SW 1271 (cell line): ENCODE measurements around the gene MAN2B2.

Experiments used
- DNase-seq, 2 experiments: peaks; one replicate each; lab custom pipeline; 2025; lab: John Stamatoyannopoulos, UW

MAN2B2 gene

GRCh38 chr4:6546681-6547447 is 28.1 kb upstream of the MAN2B2 start:
- peak in 1 of 2 experiments; percentile 64 for DNase-seq

- DNase-seq: peak; percentile 15 to 62
Measured at GRCh38 chr4:6548201-6548881, 26.6 kb upstream of the MAN2B2 start.

- DNase-seq: no peak
Measured at GRCh38 chr4:6548882-6549230, 26.1 kb upstream of the MAN2B2 start.

- no peak for DNase-seq
Measured at GRCh38 chr4:6549445-6549844, 25.5 kb upstream of the MAN2B2 start.

- DNase-seq: no peak
Measured at GRCh38 chr4:6549890-6550620, 24.9 kb upstream of the MAN2B2 start.

- no peak for DNase-seq
Measured at GRCh38 chr4:6550821-6551220, 24.2 kb upstream of the MAN2B2 start.

GRCh38 chr4:6551660-6552059 is 23.3 kb upstream of the MAN2B2 start:
- no peak for DNase-seq

GRCh38 chr4:6555519-6555918 is 19.5 kb upstream of the MAN2B2 start:
- DNase-seq: no peak

GRCh38 chr4:6556263-6556662 is 18.7 kb upstream of the MAN2B2 start:
- DNase-seq: no peak

GRCh38 chr4:6557185-6557584 is 17.8 kb upstream of the MAN2B2 start:
- no peak for DNase-seq

GRCh38 chr4:6557856-6558255 is 17.1 kb upstream of the MAN2B2 start:
- no peak for DNase-seq

GRCh38 chr4:6560416-6561172 is 14.4 kb upstream of the MAN2B2 start:
- no peak for DNase-seq

GRCh38 chr4:6561173-6561516 is 13.8 kb upstream of the MAN2B2 start:
- DNase-seq: no peak

- DNase-seq: no peak
Measured at GRCh38 chr4:6561706-6562371, 13.2 kb upstream of the MAN2B2 start.

GRCh38 chr4:6562931-6563901 is 11.8 kb upstream of the MAN2B2 start:
- no peak for DNase-seq

GRCh38 chr4:6563935-6564645 is 10.9 kb upstream of the MAN2B2 start:
- no peak for DNase-seq

GRCh38 chr4:6565691-6566390 is 9.1 kb upstream of the MAN2B2 start:
- no peak for DNase-seq

- DNase-seq: no peak
Measured at GRCh38 chr4:6566391-6567190, 8.4 kb upstream of the MAN2B2 start.

- no peak for DNase-seq
Measured at GRCh38 chr4:6567218-6567617, 7.8 kb upstream of the MAN2B2 start.
